K562 (cell line): Measurements from ENCODE around the gene RPLP2. TPM values are rescaled to one million over a fixed set of nuclear protein-coding genes. Genes with fewer than 3 reads are reported as not detected.

Experiments used
- BRD9 ChIP-seq: fragments of 450-650 bp; IDR thresholded peaks from 2 replicates; pipeline ENCODE4 v1.6.1; 2018; ENCODE audit warnings: low read depth; ENCODE audit not compliant: partially characterized antibody
- CREB1 ChIP-seq, 2 experiments: sonication (generic) in 1 of 2; formaldehyde crosslinking in 1 of 2; IDR thresholded peaks; 2 replicates each; pipeline versions ENCODE4 v1.6.1 to v1.8.0; 2012 to 2022; ENCODE audit warnings: inconsistent platforms in 1 of 2, mild to moderate bottlenecking in 1 of 2, missing genetic modification reagents in 1 of 2, moderate library complexity in 1 of 2
- E2F5 ChIP-seq: sonication (generic); formaldehyde crosslinking; IDR thresholded peaks from 2 replicates; pipeline ENCODE4 v1.8.0; 2022; ENCODE audit warnings: mild to moderate bottlenecking, missing genetic modification reagents
- EP400 ChIP-seq: fragments of 450-650 bp; IDR thresholded peaks from 2 replicates; pipeline ENCODE4 v1.6.1; 2017; ENCODE audit warnings: antibody characterized with exemption, mild to moderate bottlenecking, moderate library complexity
- LCOR ChIP-seq: sonication (generic); formaldehyde crosslinking; IDR thresholded peaks from 2 replicates; pipeline ENCODE4 v1.8.0; 2022; ENCODE audit warnings: mild to moderate bottlenecking, missing genetic modification reagents
- PKNOX1 ChIP-seq: fragments of 450-650 bp; IDR thresholded peaks from 2 replicates; pipeline ENCODE4 v1.6.1; 2016
- PTBP1 ChIP-seq: fragments of 200-400 bp; formaldehyde crosslinking; IDR thresholded peaks from 2 replicates; pipeline ENCODE4 v1.6.1; 2017; ENCODE audit warnings: low read depth, low read length
- PURB ChIP-seq: sonication (generic); formaldehyde crosslinking; IDR thresholded peaks from 2 replicates; pipeline ENCODE4 v1.9.0; 2021; ENCODE audit warnings: low read depth, mild to moderate bottlenecking, missing genetic modification reagents
- PYGO2 ChIP-seq: fragments of 450-650 bp; IDR thresholded peaks from 2 replicates; pipeline ENCODE4 v1.6.1; 2016; ENCODE audit warnings: mild to moderate bottlenecking, missing genetic modification characterization, moderate library complexity, missing compliant biosample characterization
- RCOR1 ChIP-seq, 2 experiments: IDR thresholded peaks; 2 replicates each; pipeline ENCODE4 v1.6.1; 2012; ENCODE audit warnings: low read depth in 2 of 2, low read length in 2 of 2, borderline replicate concordance in 1 of 2, improper control_type of control experiment in 1 of 2
- SMAD3 ChIP-seq: fragments of 450-650 bp; formaldehyde crosslinking; conservative IDR thresholded peaks from 2 replicates; pipeline ENCODE4 v1.4.0; 2020; ENCODE audit warnings: mild to moderate bottlenecking
- SMARCE1 ChIP-seq: fragments of 450-650 bp; IDR thresholded peaks from 2 replicates; pipeline ENCODE4 v1.7.1; 2016; ENCODE audit warnings: mild to moderate bottlenecking
- TRIM24 ChIP-seq, 2 experiments: fragments of 450-650 bp; IDR thresholded peaks; 2 replicates each; pipeline ENCODE4 v1.6.1; 2016
- TRIM25 ChIP-seq: fragments of 450-650 bp; IDR thresholded peaks from 2 replicates; pipeline ENCODE4 v1.7.0; 2016; ENCODE audit warnings: borderline replicate concordance
- YBX1 ChIP-seq: fragments of 450-650 bp; IDR thresholded peaks from 2 replicates; pipeline ENCODE4 v1.7.1; 2016; ENCODE audit warnings: mild to moderate bottlenecking
- ZBTB43 ChIP-seq: sonication (generic); formaldehyde crosslinking; IDR thresholded peaks from 2 replicates; pipeline ENCODE4 v1.8.0; 2023; ENCODE audit warnings: mild to moderate bottlenecking, missing genetic modification reagents
- ZC3H4 ChIP-seq: sonication (generic); formaldehyde crosslinking; IDR thresholded peaks from 2 replicates; pipeline ENCODE4 v1.9.0; 2021; ENCODE audit warnings: missing genetic modification reagents, borderline replicate concordance
- ZEB2 ChIP-seq: fragments of 450-650 bp; IDR thresholded peaks from 2 replicates; pipeline ENCODE4 v1.6.1; 2016
- ZNF121 ChIP-seq: sonication (generic); formaldehyde crosslinking; conservative IDR thresholded peaks from 2 replicates; pipeline ENCODE4 v1.8.0; 2022; ENCODE audit warnings: missing genetic modification reagents
- ZNF589 ChIP-seq: fragments of 200-800 bp; sonication (Bioruptor generic); IDR thresholded peaks from 2 replicates; pipeline ENCODE4 v1.6.1; 2016; ENCODE audit warnings: low read depth, missing genetic modification characterization, missing compliant biosample characterization
- ZNF764 ChIP-seq: fragments of 250-450 bp; sonication (Bioruptor Pico); IDR thresholded peaks from 2 replicates; pipeline ENCODE4 v1.4.0; 2020; ENCODE audit warnings: low read depth, mild to moderate bottlenecking, moderate library complexity
- polyA plus RNA-seq, 8 experiments: library from polyadenylated mRNA; depleted of rRNA in 4 of 8; stranded (reverse) in 5 of 8; unstranded in 3 of 8; fragments of >200 nt; fragmentation: Nextera tagmentation in 2 of 8; fragmentation: Illumina TruSeq in 1 of 8; extraction: Ambion mirVana in 2 of 8; extraction: Trizol in 1 of 8; gene quantifications; 2 replicates each; pipeline versions ENCODE4 v1.2.1 to v1.2.3, GENCODE V29; 2011 to 2014; ENCODE audit warnings: inconsistent platforms in 1 of 8, missing spikeins in 1 of 8
- total RNA-seq, 7 experiments: library from RNA; depleted of rRNA in 6 of 7; stranded (reverse); fragments of >200 nt in 6 of 7; fragmentation: Illumina TruSeq in 2 of 7; extraction: Trizol in 2 of 7; gene quantifications; 2 replicates each; pipeline versions ENCODE4 v1.2.1 to v1.2.3, GENCODE V29; 2011 to 2021; ENCODE audit warnings: low replicate concordance in 1 of 7
- TF ChIP-seq, protein P1 (sequence below): fragments of 250-450 bp; sonication (Bioruptor Pico); IDR thresholded peaks from 2 replicates; pipeline ENCODE4 v1.5.0; 2021; ENCODE audit warnings: mild to moderate bottlenecking, borderline replicate concordance

The RPLP2 gene
- total and polyA plus RNA-seq, 9 of the 15 experiments (the other 6 are each of a cell fraction or from before 2014, with no cell fraction given) = 528 to 3,807 (median 1,633) TPM

GRCh38 chr11:813456-814096, 3.8 kb downstream of the RPLP2 start (continued):
- TF ChIP-seq E2F5 (CRISPR knock-in tag) = no peak
- no peak for TF ChIP-seq ZC3H4 (CRISPR knock-in tag)
- no peak for TF ChIP-seq PYGO2 (tag)
- TF ChIP-seq EP400 = no peak
- no peak for TF ChIP-seq SMAD3 (CRISPR knock-in tag)
- TF ChIP-seq SMARCE1 = no peak
- no peak for TF ChIP-seq PKNOX1
- no peak for TF ChIP-seq ZBTB43 (CRISPR knock-in tag)
- no peak for TF ChIP-seq PURB (CRISPR knock-in tag)
- 0 out of 2 replicates have a peak, but pooled peaks have one; percentile 18 for TF ChIP-seq PTBP1
- no peak for TF ChIP-seq RCOR1 (IDR thresholded peaks at IDR 0.05; ENCODE audit: borderline replicate concordance in 1 of 2, low read depth in 2 of 2, low read length in 2 of 2)
- no peak for TF ChIP-seq ZNF764
- no peak for TF ChIP-seq BRD9
- no peak for TF ChIP-seq CREB1 (IDR thresholded peaks at IDR 0.05)
- no peak for TF ChIP-seq CREB1 (CRISPR knock-in tag; IDR thresholded peaks at IDR 0.05)
- TF ChIP-seq TRIM24 (IDR thresholded peaks at IDR 0.05) = no peak
- 0 out of 2 replicates have a peak, but pooled peaks have one; percentile 66 for TF ChIP-seq LCOR (CRISPR knock-in tag)
- no peak for TF ChIP-seq ZEB2
- TF ChIP-seq ZNF121 = no peak
- TF ChIP-seq, protein P1, sequence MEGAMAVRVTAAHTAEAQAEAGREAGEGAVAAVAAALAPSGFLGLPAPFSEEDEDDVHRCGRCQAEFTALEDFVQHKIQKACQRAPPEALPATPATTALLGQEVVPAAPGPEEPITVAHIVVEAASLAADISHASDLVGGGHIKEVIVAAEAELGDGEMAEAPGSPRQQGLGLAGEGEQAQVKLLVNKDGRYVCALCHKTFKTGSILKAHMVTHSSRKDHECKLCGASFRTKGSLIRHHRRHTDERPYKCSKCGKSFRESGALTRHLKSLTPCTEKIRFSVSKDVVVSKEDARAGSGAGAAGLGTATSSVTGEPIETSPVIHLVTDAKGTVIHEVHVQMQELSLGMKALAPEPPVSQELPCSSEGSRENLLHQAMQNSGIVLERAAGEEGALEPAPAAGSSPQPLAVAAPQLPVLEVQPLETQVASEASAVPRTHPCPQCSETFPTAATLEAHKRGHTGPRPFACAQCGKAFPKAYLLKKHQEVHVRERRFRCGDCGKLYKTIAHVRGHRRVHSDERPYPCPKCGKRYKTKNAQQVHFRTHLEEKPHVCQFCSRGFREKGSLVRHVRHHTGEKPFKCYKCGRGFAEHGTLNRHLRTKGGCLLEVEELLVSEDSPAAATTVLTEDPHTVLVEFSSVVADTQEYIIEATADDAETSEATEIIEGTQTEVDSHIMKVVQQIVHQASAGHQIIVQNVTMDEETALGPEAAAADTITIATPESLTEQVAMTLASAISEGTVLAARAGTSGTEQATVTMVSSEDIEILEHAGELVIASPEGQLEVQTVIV (CRISPR knock-in tag) = no peak
- no peak for TF ChIP-seq YBX1
- no peak for TF ChIP-seq TRIM25
- TF ChIP-seq ZNF589 (CRISPR knock-in tag) = no peak
